Smooth muscle cell of the coronary artery (primary cell): ENCODE measurements around the gene LMOD1. TPM values are rescaled to one million over a fixed set of nuclear protein-coding genes. Genes with fewer than 3 reads are reported as not detected.

Experiments used
- total RNA-seq: library from RNA; depleted of rRNA; stranded (reverse); fragments of >200 nt; gene quantifications from 2 replicates; pipeline ENCODE4 v1.2.3, GENCODE V29; 2014; ENCODE audit warnings: low replicate concordance

LMOD1 gene
- 2.7 and 7.4 TPM in 2 replicates for total RNA-seq

DNA sequence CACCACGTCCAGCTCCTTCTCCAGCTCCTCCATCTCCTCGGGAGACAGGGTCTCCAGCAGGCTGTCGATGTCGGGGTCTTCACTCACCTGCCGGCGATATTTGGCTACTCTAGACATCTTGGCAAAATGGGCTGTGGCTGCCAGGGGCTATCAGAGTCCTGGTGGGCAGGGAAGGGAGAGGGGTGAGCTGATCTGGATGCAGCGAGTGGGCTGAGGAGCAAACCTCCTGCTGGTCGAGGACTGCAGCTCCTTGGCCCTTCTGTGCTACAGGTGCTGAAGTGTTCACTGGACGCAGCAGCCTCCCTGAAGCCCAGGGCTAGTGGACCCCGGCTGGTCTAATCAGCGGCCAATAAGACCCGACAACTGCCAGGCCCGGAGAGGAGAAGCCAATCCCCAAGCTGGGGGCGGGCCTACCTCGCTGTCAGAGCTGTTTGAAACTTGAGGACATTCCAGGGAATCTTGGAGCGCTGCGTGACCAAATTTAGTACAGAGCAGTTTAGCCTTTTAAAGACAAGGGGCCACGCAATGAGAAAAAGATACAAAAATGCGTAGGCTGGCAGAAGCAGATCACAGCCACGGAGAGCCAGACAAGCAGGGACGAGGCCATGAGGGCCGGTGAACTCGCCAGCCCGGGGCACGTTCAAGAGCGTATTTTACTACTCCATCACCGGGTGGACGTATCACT is at the start of gene LMOD1:
Gene LMOD1, minus strand, starts transcription at position 325 of the 685 bp plus-strand sequence. Its CDS starts 208 bp downstream, at position 117.

DNA sequence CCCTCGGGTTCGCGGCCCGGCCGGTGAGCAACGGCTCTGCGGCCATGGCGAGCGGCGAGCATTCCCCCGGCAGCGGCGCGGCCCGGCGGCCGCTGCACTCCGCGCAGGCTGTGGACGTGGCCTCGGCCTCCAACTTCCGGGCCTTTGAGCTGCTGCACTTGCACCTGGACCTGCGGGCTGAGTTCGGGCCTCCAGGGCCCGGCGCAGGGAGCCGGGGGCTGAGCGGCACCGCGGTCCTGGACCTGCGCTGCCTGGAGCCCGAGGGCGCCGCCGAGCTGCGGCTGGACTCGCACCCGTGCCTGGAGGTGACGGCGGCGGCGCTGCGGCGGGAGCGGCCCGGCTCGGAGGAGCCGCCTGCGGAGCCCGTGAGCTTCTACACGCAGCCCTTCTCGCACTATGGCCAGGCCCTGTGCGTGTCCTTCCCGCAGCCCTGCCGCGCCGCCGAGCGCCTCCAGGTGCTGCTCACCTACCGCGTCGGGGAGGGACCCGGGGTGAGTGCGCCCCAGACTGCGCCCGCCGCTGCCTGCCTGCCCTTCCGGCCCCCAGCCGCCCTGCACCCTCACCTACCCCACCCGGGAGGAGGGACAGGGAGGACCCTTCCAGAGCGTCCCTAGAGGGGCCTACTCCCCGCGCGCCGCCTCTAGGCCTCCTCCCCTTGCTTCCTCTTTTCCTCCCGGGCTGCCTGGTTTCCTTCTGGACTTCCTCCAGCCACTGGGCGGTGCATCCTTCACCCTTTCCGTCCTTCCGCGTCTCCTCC is 36.5 kb upstream of the LMOD1 start, which contains the start of gene RNPEP:
Gene RNPEP, plus strand, starts transcription at position 26 of the 757 bp plus-strand sequence. Its CDS starts 19 bp downstream, at position 45.

DNA sequence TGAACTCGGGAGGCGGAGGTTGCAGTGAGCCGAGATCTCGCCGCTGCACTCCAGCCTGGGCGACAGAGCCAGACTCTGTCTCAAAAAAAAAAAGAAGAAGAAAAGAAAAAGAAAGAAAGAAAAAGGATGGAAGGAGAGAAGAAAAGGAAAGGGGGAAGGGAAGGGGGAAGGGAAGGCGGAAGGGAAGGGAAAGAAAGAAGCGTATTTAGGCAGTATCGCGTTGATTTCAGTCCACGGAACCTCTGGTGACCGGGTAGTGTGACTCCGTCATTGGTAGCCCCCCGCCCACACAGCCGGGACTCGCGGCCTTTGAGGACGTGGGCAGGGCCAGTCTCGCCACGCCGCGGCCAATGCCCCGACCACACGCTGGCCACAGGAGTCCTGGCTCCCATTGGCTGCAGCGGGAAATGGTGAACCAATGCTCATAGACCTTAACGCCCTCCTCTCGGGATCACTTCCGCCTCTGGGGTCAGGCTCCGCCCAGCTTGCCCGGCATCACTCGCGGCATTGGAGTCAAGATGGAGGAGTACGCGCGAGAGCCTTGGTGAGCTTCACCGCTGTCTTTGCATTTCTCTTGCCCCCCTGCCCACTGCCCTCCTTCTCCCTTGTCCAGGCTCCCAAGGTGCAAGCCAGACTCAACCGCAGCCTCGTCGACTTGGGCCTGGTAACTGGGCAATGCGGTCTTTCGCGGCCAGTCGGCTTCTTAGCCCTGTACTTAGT is 8.8 kb upstream of the LMOD1 start, which contains the start of gene TIMM17A:
Gene TIMM17A, plus strand, starts transcription at position 495 of the 720 bp plus-strand sequence. Its CDS starts 24 bp downstream, at position 519.

GRCh38 chr1:201888282-201889089 is 57.9 kb downstream of the LMOD1 start, which contains the start of gene SHISA4:
Gene SHISA4, plus strand, starts transcription at chr1:201888898. Its CDS starts 97 bp downstream, at chr1:201888995.

Other genes with a start within 250 kb of the LMOD1 start
- gene IPO9, start 117.4 kb downstream of the LMOD1 start, total RNA-seq: 18.0 and 29.3 TPM in 2 replicates
- 9.1 and 13.5 TPM in 2 replicates for gene SHISA4, start 57.6 kb downstream of the LMOD1 start, total RNA-seq
- gene TIMM17A, start 9.0 kb upstream of the LMOD1 start, total RNA-seq: 21.9 and 82.1 TPM in 2 replicates
- gene RNPEP, start 36.1 kb upstream of the LMOD1 start, total RNA-seq: 33.1 and 36.5 TPM in 2 replicates
- 0.45 TPM in 1 of 2 replicates, not detected in the other for gene ELF3, start 64.0 kb upstream of the LMOD1 start, total RNA-seq
- under 0.01 and 0.12 TPM in 2 replicates for gene GPR37L1, start 176.4 kb upstream of the LMOD1 start, total RNA-seq
- 14.5 and 22.5 TPM in 2 replicates for gene ARL8A, start 198.2 kb upstream of the LMOD1 start, total RNA-seq
- gene PTPN7, start 214.1 kb upstream of the LMOD1 start, total RNA-seq: not detected in 2 replicates
- not detected in 2 replicates for gene LGR6, start 247.3 kb upstream of the LMOD1 start, total RNA-seq